ENCODE data around the gene CENPT.
"Not testable (repeated sequence)": the region's sequence is repeated elsewhere in the genome, so short reads cannot be mapped to it uniquely, and the experiment has no call there.

CENPT gene

DNA sequence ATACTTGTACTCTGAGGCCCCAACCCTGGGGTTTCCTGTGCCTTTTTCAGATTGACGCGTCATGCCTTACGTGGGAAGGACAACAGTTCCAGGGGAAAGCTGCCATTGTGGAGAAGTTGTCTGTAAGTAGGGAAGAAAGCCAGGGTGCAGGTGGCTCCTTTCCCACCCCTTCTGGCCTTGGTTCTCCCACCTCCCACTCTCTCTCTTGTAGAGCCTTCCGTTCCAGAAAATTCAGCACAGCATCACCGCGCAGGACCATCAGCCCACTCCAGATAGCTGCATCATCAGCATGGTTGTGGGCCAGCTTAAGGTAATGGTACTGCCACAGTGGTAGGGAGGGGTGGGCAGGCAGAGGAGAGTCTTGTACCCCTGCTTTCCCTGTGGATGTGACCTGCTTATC lies 20.8 kb upstream of the CENPT start:
- no peak overlapping the region for H3K27ac ChIP-seq (ENCODE audit: low read length)
- peaks cover 36% of the 10 kb centered on the region for H4K20me1 ChIP-seq (ENCODE audit: insufficient read depth, low read length)
- H3K9me3 ChIP-seq (ENCODE audit: insufficient read depth, low read length, severe bottlenecking): no peaks in the 10 kb centered on the region
- no peak overlapping the region for H2AFZ ChIP-seq (ENCODE audit: low read depth, low read length)
- ATAC-seq (ENCODE audit: insufficient read depth, low read depth) (no peak), DNase-seq (no peak)
- H3K27me3 ChIP-seq (ENCODE audit: insufficient read depth, low read length, poor library complexity): no peaks in the 10 kb centered on the region
- H3K79me2 ChIP-seq (ENCODE audit: insufficient read depth, low read length): peaks cover 43% of the 10 kb centered on the region
- H3K4me1 ChIP-seq (ENCODE audit: insufficient read depth, low read length): peaks cover 8% of the 10 kb centered on the region
- no peak overlapping the region for H3K9ac ChIP-seq (ENCODE audit: low read depth, low read length)
- TF ChIP-seq, protein P1, sequence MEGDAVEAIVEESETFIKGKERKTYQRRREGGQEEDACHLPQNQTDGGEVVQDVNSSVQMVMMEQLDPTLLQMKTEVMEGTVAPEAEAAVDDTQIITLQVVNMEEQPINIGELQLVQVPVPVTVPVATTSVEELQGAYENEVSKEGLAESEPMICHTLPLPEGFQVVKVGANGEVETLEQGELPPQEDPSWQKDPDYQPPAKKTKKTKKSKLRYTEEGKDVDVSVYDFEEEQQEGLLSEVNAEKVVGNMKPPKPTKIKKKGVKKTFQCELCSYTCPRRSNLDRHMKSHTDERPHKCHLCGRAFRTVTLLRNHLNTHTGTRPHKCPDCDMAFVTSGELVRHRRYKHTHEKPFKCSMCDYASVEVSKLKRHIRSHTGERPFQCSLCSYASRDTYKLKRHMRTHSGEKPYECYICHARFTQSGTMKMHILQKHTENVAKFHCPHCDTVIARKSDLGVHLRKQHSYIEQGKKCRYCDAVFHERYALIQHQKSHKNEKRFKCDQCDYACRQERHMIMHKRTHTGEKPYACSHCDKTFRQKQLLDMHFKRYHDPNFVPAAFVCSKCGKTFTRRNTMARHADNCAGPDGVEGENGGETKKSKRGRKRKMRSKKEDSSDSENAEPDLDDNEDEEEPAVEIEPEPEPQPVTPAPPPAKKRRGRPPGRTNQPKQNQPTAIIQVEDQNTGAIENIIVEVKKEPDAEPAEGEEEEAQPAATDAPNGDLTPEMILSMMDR (IDR thresholded peaks at IDR 0.05; ENCODE audit: borderline replicate concordance, extremely low read depth, low read length, poor library complexity, severe bottlenecking): no peak
- TF ChIP-seq EZH2 (IDR thresholded peaks at IDR 0.05; ENCODE audit: borderline replicate concordance, low read depth, low read length, severe bottlenecking): no peak
- H3K4me2 ChIP-seq (ENCODE audit: insufficient read depth, low read length): no peak overlapping the region
- peaks cover 82% of the 10 kb centered on the region for H3K36me3 ChIP-seq (ENCODE audit: insufficient read depth, low read length)
- H3K4me3 ChIP-seq (ENCODE audit: low read depth in 1 of 2, low read length in 2 of 2): no peak overlapping the region

DNA sequence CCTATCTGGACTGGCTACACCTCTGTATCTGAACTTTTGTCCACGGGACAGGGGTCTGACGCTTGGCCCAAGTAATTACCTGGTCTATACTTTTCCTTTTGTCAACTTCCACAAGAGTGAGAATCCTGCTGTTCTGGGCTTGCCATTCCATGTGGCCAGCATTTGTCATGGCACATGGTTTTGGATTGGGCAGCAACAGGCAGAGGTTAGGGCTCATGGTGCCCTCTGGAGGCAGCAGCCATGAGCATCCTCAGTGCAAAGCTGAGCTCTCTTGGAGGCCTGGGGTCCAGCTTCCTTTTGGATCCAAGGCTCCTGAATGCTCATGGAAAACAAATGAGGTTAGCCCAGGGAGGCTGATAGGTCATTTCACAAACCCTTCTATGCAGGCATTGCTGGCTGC lies 17.8 kb upstream of the CENPT start:
- no peak overlapping the region for H2AFZ ChIP-seq (ENCODE audit: low read depth, low read length)
- H3K4me3 ChIP-seq (ENCODE audit: low read depth in 1 of 2, low read length in 2 of 2): no peak overlapping the region
- H3K36me3 ChIP-seq (ENCODE audit: insufficient read depth, low read length): peaks cover 88% of the 10 kb centered on the region
- no peaks in the 10 kb centered on the region for H3K27me3 ChIP-seq (ENCODE audit: insufficient read depth, low read length, poor library complexity)
- H3K4me2 ChIP-seq (ENCODE audit: insufficient read depth, low read length): no peak overlapping the region
- TF ChIP-seq, protein P1 (IDR thresholded peaks at IDR 0.05; ENCODE audit: borderline replicate concordance, extremely low read depth, low read length, poor library complexity, severe bottlenecking): peak; percentile 61
- no peak for TF ChIP-seq EZH2 (IDR thresholded peaks at IDR 0.05; ENCODE audit: borderline replicate concordance, low read depth, low read length, severe bottlenecking)
- H3K4me1 ChIP-seq (ENCODE audit: insufficient read depth, low read length): no peaks in the 10 kb centered on the region
- DNase-seq (peak; percentile 38), ATAC-seq (ENCODE audit: insufficient read depth, low read depth) (peak; percentile 73)
- H3K9ac ChIP-seq (ENCODE audit: low read depth, low read length): no peak overlapping the region
- no peaks in the 10 kb centered on the region for H3K9me3 ChIP-seq (ENCODE audit: insufficient read depth, low read length, severe bottlenecking)
- H4K20me1 ChIP-seq (ENCODE audit: insufficient read depth, low read length): peaks cover 64% of the 10 kb centered on the region
- H3K27ac ChIP-seq (ENCODE audit: low read length): no peak overlapping the region
- peaks cover 68% of the 10 kb centered on the region for H3K79me2 ChIP-seq (ENCODE audit: insufficient read depth, low read length)

DNA sequence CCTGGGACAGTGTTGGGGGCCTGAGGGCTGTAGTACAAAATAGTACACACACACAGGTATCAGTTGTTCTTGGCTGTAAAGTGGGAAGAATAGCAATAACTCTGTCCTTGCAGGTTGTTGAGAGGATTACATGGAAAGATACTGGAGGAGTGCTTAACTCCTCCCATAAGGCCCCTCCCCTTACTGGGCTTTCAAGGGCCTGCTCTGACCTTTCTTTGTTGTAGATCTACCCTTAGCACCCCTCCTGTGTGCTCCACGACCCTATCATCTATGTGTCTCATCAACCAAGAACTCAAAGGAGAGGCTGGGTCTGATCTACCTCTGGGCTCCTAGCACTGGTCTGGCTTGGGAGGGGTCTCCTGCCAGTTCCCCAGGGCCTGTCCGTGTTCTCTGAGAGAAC lies 17.1 kb upstream of the CENPT start:
- H3K36me3 ChIP-seq (ENCODE audit: insufficient read depth, low read length): peaks cover 83% of the 10 kb centered on the region
- no peak overlapping the region for H3K9ac ChIP-seq (ENCODE audit: low read depth, low read length)
- H3K4me3 ChIP-seq (ENCODE audit: low read depth in 1 of 2, low read length in 2 of 2): no peak overlapping the region
- no peaks in the 10 kb centered on the region for H3K4me1 ChIP-seq (ENCODE audit: insufficient read depth, low read length)
- TF ChIP-seq, protein P1 (IDR thresholded peaks at IDR 0.05; ENCODE audit: borderline replicate concordance, extremely low read depth, low read length, poor library complexity, severe bottlenecking): no peak
- TF ChIP-seq EZH2 (IDR thresholded peaks at IDR 0.05; ENCODE audit: borderline replicate concordance, low read depth, low read length, severe bottlenecking): no peak
- no peaks in the 10 kb centered on the region for H3K9me3 ChIP-seq (ENCODE audit: insufficient read depth, low read length, severe bottlenecking)
- H3K79me2 ChIP-seq (ENCODE audit: insufficient read depth, low read length): peaks cover 74% of the 10 kb centered on the region
- no peak overlapping the region for H2AFZ ChIP-seq (ENCODE audit: low read depth, low read length)
- H3K4me2 ChIP-seq (ENCODE audit: insufficient read depth, low read length): no peak overlapping the region
- no peak overlapping the region for H3K27ac ChIP-seq (ENCODE audit: low read length)
- H4K20me1 ChIP-seq (ENCODE audit: insufficient read depth, low read length): peaks cover 63% of the 10 kb centered on the region
- no peaks in the 10 kb centered on the region for H3K27me3 ChIP-seq (ENCODE audit: insufficient read depth, low read length, poor library complexity)
- no peak for ATAC-seq (ENCODE audit: insufficient read depth, low read depth)
- DNase-seq: no peak

DNA sequence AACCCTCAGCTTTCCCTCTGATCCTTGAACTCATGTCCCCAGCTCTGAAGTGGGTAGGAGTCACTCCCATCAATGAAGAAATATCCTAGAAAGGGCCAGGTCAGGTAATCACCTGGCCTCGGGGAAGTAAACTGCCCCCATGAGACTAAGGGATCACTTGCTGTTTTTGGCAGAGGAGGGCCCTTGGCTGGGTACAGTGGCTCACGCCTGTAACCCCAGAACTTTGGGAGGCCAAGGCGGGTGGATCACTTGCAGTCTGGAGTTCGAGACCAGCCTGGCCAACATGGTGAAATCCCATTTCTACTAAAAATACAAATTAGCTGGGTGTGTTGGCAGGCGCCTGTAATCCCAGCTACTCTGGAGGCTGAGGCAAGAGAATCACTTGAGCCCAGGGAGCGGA lies 16.6 kb upstream of the CENPT start:
- peaks cover 64% of the 10 kb centered on the region for H4K20me1 ChIP-seq (ENCODE audit: insufficient read depth, low read length)

More for the DNA sequence above, 16.6 kb upstream of the CENPT start:
- ATAC-seq (ENCODE audit: insufficient read depth, low read depth); H3K4me1 ChIP-seq (ENCODE audit: insufficient read depth, low read length); H3K9me3 ChIP-seq (ENCODE audit: insufficient read depth, low read length, severe bottlenecking); H3K4me3 ChIP-seq (ENCODE audit: low read depth in 1 of 2, low read length in 2 of 2); H3K4me2 ChIP-seq (ENCODE audit: insufficient read depth, low read length); H2AFZ ChIP-seq (ENCODE audit: low read depth, low read length); DNase-seq; H3K27ac ChIP-seq (ENCODE audit: low read length); H3K27me3 ChIP-seq (ENCODE audit: insufficient read depth, low read length, poor library complexity); H3K9ac ChIP-seq (ENCODE audit: low read depth, low read length): not testable (repeated sequence)
- H3K36me3 ChIP-seq (ENCODE audit: insufficient read depth, low read length): peaks cover 79% of the 10 kb centered on the region
- peaks cover 79% of the 10 kb centered on the region for H3K79me2 ChIP-seq (ENCODE audit: insufficient read depth, low read length)
